ENCODE measurements around the gene NPW.

Gene NPW

GRCh38 chr16:2054543-2055245, 35.1 kb downstream of the NPW start:
- DNase-seq = peak; percentile 77 to 97 (median 80)

GRCh38 chr16:2056077-2056476, 36.5 kb downstream of the NPW start:
- DNase-seq = peak in 2 of 3 experiments; percentile 63 to 84

- DNase-seq = peak in 2 of 3 experiments; percentile 15 to 89
Measured at GRCh38 chr16:2056681-2057407, 37.3 kb downstream of the NPW start.

- no peak for DNase-seq
Measured at GRCh38 chr16:2057438-2057837, 37.9 kb downstream of the NPW start.

- DNase-seq = peak in 1 of 3 experiments; percentile 64
Measured at GRCh38 chr16:2058420-2058819, 38.8 kb downstream of the NPW start.

- peak in 1 of 3 experiments; percentile 82 for DNase-seq
Measured at GRCh38 chr16:2058872-2059271, 39.3 kb downstream of the NPW start.

- DNase-seq = no peak
Measured at GRCh38 chr16:2060346-2060745, 40.8 kb downstream of the NPW start.

GRCh38 chr16:2061023-2061422, 41.4 kb downstream of the NPW start:
- DNase-seq = no peak

GRCh38 chr16:2061526-2061925, 41.9 kb downstream of the NPW start:
- DNase-seq = no peak

- DNase-seq = no peak
Measured at GRCh38 chr16:2062801-2063200, 43.2 kb downstream of the NPW start.

- no peak for DNase-seq
Measured at GRCh38 chr16:2063861-2064260, 44.3 kb downstream of the NPW start.

GRCh38 chr16:2064368-2064945, 44.9 kb downstream of the NPW start:
- DNase-seq = no peak

- no peak for DNase-seq
Measured at GRCh38 chr16:2066139-2066538, 46.6 kb downstream of the NPW start.

All from NCI-H1417 (cell line).